Measurements from ENCODE around the gene ESPN.

The ESPN gene

GRCh38 chr1:6497215-6497866 is 72.8 kb downstream of the ESPN start (continued):
- TF ChIP-seq GLIS1 (tag by site-specific recombination; IDR thresholded peaks at IDR 0.05), result peak; percentile 95
- TF ChIP-seq INSM2 (tag by site-specific recombination; IDR thresholded peaks at IDR 0.05), result no peak
- TF ChIP-seq ZNF248 (tag by site-specific recombination; IDR thresholded peaks at IDR 0.05), result no peak
- TF ChIP-seq ZNF692 (tag by site-specific recombination; IDR thresholded peaks at IDR 0.05), result 0 out of 2 replicates have a peak, but pooled peaks have one; percentile 15
- no peak for TF ChIP-seq ZNF530 (tag by site-specific recombination; IDR thresholded peaks at IDR 0.05; ENCODE audit: low read depth)
- TF ChIP-seq ZSCAN18 (tag by site-specific recombination; IDR thresholded peaks at IDR 0.05), result no peak
- no peak for TF ChIP-seq OVOL3 (tag by site-specific recombination; IDR thresholded peaks at IDR 0.05)
- TF ChIP-seq ZNF768 (tag by site-specific recombination; IDR thresholded peaks at IDR 0.05), result no peak
- TF ChIP-seq ZNF335 (tag by site-specific recombination; conservative IDR thresholded peaks at IDR 0.05), result peak; percentile 83
- no peak for TF ChIP-seq ZNF626 (tag by site-specific recombination; IDR thresholded peaks at IDR 0.05)
- peak; percentile 67; the same call in 1 of the 2 replicates for TF ChIP-seq ZSCAN30 (tag by site-specific recombination; IDR thresholded peaks at IDR 0.05)
- no peak for TF ChIP-seq ZBTB11 (tag by site-specific recombination; conservative IDR thresholded peaks at IDR 0.05; ENCODE audit: low read depth)
- no peak for TF ChIP-seq ZSCAN16 (tag by site-specific recombination; IDR thresholded peaks at IDR 0.05)
- TF ChIP-seq REST (tag by site-specific recombination; IDR thresholded peaks at IDR 0.05), result no peak
- no peak for TF ChIP-seq ZNF777 (tag by site-specific recombination; IDR thresholded peaks at IDR 0.05; ENCODE audit: borderline replicate concordance)
- TF ChIP-seq GLIS2 (tag by site-specific recombination; IDR thresholded peaks at IDR 0.05), result peak; percentile 69
- no peak for TF ChIP-seq BCL6B (tag by site-specific recombination; IDR thresholded peaks at IDR 0.05)
- no peak for TF ChIP-seq ZNF274 (IDR thresholded peaks at IDR 0.05; ENCODE audit: low read length)
- TF ChIP-seq ZNF274 (tag by site-specific recombination; IDR thresholded peaks at IDR 0.05; ENCODE audit: borderline replicate concordance), result no peak
- TF ChIP-seq MEIS1 (CRISPR knock-in tag; IDR thresholded peaks at IDR 0.05; ENCODE audit: borderline replicate concordance), result no peak
- no peak for TF ChIP-seq ZNF513 (tag by site-specific recombination; IDR thresholded peaks at IDR 0.05)
- peak; percentile 29; the same call in 1 of the 2 replicates for TF ChIP-seq ZNF398 (tag by site-specific recombination; IDR thresholded peaks at IDR 0.05)
